ENCODE data around the gene KIAA0825. TPM values are rescaled to one million over a fixed set of nuclear protein-coding genes. Genes with fewer than 3 reads are reported as not detected.

KIAA0825 gene
- total RNA-seq, 1 experiment from 2014 or later, result 1.6 TPM

- Histone ChIP-seq H3K36me3 (ENCODE audit: control insufficient read depth, insufficient read depth, low read length) (no peaks in the 10 kb centered on the region; the same call in 1 of the 2 replicates), H3K4me1 (ENCODE audit: control insufficient read depth, insufficient read depth, low read length) (peaks cover 7% of the 10 kb centered on the region), H3K27ac (ENCODE audit: low read length) (no peak overlapping the region), H3K9me3 (ENCODE audit: control insufficient read depth, insufficient read depth, low read depth, low read length) (no peaks in the 10 kb centered on the region), H3K27me3 (ENCODE audit: control insufficient read depth, insufficient read depth, low read length) (no peaks in the 10 kb centered on the region), H3K4me3 (ENCODE audit: low read depth in 2 of 2, low read length in 2 of 2) (no peak overlapping the region)
- POLR2A ChIA-PET, result no interaction called here
- CTCF ChIA-PET, result no interaction called here
- DNase-seq (ENCODE audit: low read depth, low spot score), result no peak
- TF ChIP-seq TCF7L2 (IDR thresholded peaks at IDR 0.05; ENCODE audit: low read depth, low read length) (no peak), POLR2AphosphoS5 (IDR thresholded peaks at IDR 0.05; ENCODE audit: low read depth, low read length) (no peak), SIN3A (IDR thresholded peaks at IDR 0.05; ENCODE audit: borderline replicate concordance, insufficient read depth, low read depth, low read length) (no peak)
- TF ChIP-seq, protein P1, sequence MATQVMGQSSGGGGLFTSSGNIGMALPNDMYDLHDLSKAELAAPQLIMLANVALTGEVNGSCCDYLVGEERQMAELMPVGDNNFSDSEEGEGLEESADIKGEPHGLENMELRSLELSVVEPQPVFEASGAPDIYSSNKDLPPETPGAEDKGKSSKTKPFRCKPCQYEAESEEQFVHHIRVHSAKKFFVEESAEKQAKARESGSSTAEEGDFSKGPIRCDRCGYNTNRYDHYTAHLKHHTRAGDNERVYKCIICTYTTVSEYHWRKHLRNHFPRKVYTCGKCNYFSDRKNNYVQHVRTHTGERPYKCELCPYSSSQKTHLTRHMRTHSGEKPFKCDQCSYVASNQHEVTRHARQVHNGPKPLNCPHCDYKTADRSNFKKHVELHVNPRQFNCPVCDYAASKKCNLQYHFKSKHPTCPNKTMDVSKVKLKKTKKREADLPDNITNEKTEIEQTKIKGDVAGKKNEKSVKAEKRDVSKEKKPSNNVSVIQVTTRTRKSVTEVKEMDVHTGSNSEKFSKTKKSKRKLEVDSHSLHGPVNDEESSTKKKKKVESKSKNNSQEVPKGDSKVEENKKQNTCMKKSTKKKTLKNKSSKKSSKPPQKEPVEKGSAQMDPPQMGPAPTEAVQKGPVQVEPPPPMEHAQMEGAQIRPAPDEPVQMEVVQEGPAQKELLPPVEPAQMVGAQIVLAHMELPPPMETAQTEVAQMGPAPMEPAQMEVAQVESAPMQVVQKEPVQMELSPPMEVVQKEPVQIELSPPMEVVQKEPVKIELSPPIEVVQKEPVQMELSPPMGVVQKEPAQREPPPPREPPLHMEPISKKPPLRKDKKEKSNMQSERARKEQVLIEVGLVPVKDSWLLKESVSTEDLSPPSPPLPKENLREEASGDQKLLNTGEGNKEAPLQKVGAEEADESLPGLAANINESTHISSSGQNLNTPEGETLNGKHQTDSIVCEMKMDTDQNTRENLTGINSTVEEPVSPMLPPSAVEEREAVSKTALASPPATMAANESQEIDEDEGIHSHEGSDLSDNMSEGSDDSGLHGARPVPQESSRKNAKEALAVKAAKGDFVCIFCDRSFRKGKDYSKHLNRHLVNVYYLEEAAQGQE (IDR thresholded peaks at IDR 0.05; ENCODE audit: insufficient read depth in 1 of 2, low read depth in 2 of 2, low read length in 1 of 2), result no peak
- TF ChIP-seq, protein P2, sequence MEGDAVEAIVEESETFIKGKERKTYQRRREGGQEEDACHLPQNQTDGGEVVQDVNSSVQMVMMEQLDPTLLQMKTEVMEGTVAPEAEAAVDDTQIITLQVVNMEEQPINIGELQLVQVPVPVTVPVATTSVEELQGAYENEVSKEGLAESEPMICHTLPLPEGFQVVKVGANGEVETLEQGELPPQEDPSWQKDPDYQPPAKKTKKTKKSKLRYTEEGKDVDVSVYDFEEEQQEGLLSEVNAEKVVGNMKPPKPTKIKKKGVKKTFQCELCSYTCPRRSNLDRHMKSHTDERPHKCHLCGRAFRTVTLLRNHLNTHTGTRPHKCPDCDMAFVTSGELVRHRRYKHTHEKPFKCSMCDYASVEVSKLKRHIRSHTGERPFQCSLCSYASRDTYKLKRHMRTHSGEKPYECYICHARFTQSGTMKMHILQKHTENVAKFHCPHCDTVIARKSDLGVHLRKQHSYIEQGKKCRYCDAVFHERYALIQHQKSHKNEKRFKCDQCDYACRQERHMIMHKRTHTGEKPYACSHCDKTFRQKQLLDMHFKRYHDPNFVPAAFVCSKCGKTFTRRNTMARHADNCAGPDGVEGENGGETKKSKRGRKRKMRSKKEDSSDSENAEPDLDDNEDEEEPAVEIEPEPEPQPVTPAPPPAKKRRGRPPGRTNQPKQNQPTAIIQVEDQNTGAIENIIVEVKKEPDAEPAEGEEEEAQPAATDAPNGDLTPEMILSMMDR (IDR thresholded peaks at IDR 0.05), result no peak
- BruUV-seq (replicated peaks), result no TSS peak
- in situ Hi-C loops (cut with HindIII; ENCODE audit: low pct_unique_long_range_greater_than_20kb, low sequenced_read_pairs) (no loop called here), intact Hi-C loops (cut with micrococcal nuclease; ENCODE audit: unreplicated experiment) (no loop called here)
- no peak for ATAC-seq
Observed at GRCh38 chr5:94620256-94620655, 1.9 kb upstream of the KIAA0825 start.

- BruUV-seq (replicated peaks), result no TSS peak
- Histone ChIP-seq H3K9me3 (ENCODE audit: control insufficient read depth, insufficient read depth, low read depth, low read length) (no peaks in the 10 kb centered on the region), H3K36me3 (ENCODE audit: control insufficient read depth, insufficient read depth, low read length) (no peaks in the 10 kb centered on the region; the same call in 1 of the 2 replicates), H3K4me1 (ENCODE audit: control insufficient read depth, insufficient read depth, low read length) (peaks cover 7% of the 10 kb centered on the region), H3K27ac (ENCODE audit: low read length) (peak overlapping the region; percentile 84), H3K27me3 (ENCODE audit: control insufficient read depth, insufficient read depth, low read length) (no peaks in the 10 kb centered on the region), H3K4me3 (ENCODE audit: low read depth in 2 of 2, low read length in 2 of 2) (peak overlapping the region; percentile 95 to 96)
- intact Hi-C loops (cut with micrococcal nuclease; ENCODE audit: unreplicated experiment), result loop anchor here (2.0 to 5.0 kb wide), 2 partner anchors 74 to 121 kb away; no protein-coding TSS in a partner anchor
- CTCF ChIA-PET, result no interaction called here
- in situ Hi-C loops (cut with HindIII; ENCODE audit: low pct_unique_long_range_greater_than_20kb, low sequenced_read_pairs), result no loop called here
- POLR2A ChIA-PET, result interaction anchor here (0.6 kb wide), 1 partner anchor 44 kb away, joined by 4 read pairs; no protein-coding TSS in a partner anchor
- DNase-seq (ENCODE audit: low read depth, low spot score) (no peak), ATAC-seq (peak; percentile 73)
- TF ChIP-seq TCF7L2 (IDR thresholded peaks at IDR 0.05; ENCODE audit: low read depth, low read length) (no peak), POLR2AphosphoS5 (IDR thresholded peaks at IDR 0.05; ENCODE audit: low read depth, low read length) (no peak), SIN3A (IDR thresholded peaks at IDR 0.05; ENCODE audit: borderline replicate concordance, insufficient read depth, low read depth, low read length) (no peak)
- TF ChIP-seq, protein P1 (IDR thresholded peaks at IDR 0.05; ENCODE audit: insufficient read depth in 1 of 2, low read depth in 2 of 2, low read length in 1 of 2), result no peak
- TF ChIP-seq, protein P2 (IDR thresholded peaks at IDR 0.05), result no peak
Observed at GRCh38 chr5:94618029-94618492, 343 bp downstream of the KIAA0825 start.

Measured in Panc1 (cell line).